Measurements from ENCODE around the gene HRK.
"Not testable (repeated sequence)": the region's sequence is repeated elsewhere in the genome, so short reads cannot be mapped to it uniquely, and the experiment has no call there.

The HRK gene

GRCh38 chr12:116818341-116818856 lies 62.8 kb downstream of the HRK start:
- DNase-seq = peak in 1 of 2 donors; percentile 17

DNA sequence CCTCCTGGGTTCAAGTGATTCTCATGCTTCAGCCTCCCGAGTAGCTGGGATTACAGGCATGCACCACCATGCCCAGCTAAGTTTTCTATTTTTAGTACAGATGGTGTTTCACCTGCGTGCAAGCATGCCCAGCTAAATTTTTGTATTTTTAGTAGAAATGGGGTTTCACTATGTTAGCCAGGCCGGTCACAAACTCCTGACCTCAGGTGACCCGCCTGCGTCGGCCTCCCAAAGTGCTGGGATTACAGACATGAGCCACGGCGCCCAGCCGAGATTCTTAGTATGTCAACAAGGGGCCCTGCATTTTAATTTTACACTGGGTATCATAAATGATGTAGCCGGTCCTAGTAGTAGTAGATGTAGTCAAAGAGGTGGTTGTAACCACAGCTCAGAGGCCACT lies 66.5 kb downstream of the HRK start:
- not testable (repeated sequence) for DNase-seq

- DNase-seq = no peak
Observed at GRCh38 chr12:116813271-116814041, 67.8 kb downstream of the HRK start.

DNA sequence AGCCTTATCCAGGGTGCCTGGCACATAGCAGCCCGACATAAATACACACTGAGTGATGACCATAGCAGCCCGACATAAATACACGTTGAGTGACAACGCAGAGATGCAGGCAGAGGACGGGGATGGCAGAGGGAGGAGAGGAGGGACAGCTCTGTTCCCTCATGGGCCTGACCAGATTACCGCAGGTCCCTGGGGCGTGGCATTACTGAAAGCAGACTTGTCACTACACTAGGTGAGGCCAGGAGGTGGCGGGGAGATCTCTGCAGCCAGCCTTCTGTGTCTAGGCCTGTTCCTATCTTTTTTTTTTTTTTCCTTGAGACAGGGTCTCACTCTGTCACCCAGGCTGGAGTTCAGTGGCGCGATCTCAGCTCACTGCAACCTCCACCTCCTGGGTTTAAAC lies 69.0 kb downstream of the HRK start:
- DNase-seq = no peak

DNA sequence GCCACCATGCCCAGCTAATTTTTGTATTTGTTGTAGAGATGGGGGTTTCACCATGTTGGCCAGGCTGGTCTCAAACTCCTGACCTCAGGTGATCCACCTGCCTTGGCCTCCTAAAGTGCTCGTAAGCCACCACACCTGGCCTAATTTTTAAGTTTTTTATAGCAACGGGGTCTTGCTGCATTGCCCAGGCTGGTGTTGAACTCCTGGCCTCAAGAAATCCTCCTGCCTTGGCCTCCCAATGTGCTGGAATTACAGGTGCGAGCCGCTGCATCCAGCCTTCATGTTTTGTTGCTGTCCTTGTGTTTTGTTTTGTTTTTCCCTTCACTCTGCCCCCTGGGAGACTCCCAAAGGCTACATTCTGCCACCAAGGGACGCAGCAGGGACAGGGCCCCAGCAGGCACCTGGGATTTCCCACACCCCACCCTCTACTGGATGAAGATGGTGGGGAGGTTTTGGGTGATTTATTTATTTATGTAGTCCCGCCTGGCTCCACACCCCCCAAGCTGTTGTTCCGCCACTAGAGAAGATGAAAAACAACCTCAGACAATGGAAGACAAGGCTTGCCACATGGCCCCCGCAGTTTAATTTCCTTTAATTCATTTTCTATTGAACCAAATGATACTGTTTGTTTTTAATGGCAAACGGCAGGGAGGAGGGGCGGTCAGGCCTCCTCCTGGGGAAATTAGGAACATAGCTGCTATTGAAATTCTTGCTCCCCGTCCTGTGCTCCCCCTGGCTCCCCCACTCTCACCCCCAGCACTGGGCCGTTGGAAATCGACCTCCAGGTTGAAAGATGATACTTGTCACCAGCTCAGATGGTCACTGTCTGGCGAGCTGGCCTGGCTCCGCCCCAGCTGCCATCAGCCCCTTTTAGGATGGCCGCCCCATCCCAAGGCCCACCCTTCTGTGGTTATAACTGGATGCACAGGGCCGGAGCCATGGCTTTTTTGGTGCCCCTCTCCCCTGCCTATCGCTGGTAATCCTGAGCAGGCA lies 72.8 kb downstream of the HRK start:
- no peak for DNase-seq

- no peak for DNase-seq
Observed at GRCh38 chr12:116807546-116807945, 73.7 kb downstream of the HRK start.

GRCh38 chr12:116806845-116807440 lies 74.3 kb downstream of the HRK start:
- no peak for DNase-seq

All from CD4-positive, alpha-beta T cell treated with Interleukin-4 for 1 hour (primary cell).